ENCODE data around the gene SHTN1.

GRCh38 chr10:117001144-117001543 lies 3.8 kb downstream of the SHTN1 start:
- TF ChIP-seq CTCF (conservative IDR thresholded peaks at IDR 0.05; ENCODE audit: low read length), result no peak
- no peak for TF ChIP-seq EZH2phosphoT487 (IDR thresholded peaks at IDR 0.05; ENCODE audit: borderline replicate concordance)
